Measurements from ENCODE around the gene GSTO1.

The GSTO1 gene

DNA sequence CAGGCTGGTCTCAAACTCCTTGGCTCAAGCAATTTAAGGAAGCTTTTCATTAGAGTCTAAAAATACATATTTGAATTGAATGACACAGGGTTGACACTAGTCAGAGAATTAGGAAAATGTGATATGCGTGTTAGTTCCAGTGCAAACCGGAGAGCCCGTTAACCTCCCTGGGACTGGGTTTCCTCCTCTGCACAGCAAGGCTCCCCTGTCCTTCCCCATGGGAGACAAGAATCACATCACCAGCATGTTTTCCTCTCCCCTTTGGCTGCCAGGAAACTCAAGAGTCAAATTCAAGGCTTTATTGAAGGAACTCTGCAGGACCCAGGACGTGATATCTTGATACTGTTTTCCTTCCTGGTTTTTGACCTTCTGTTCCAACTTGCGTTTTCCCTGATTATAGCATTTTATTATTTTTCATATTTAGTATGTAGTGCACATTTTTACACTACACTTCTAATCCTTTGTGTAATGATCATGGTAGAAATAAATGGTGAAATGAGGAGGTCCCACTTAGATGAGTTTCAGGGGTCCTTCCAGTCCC lies 39.2 kb downstream of the GSTO1 start:
- TF ChIP-seq EZH2 (optimal IDR thresholded peaks at IDR 0.05; ENCODE audit: low read depth, low read length) = no peak
- no peak for TF ChIP-seq EZH2phosphoT487 (IDR thresholded peaks at IDR 0.05; ENCODE audit: low read length)
- TF ChIP-seq, protein P1, sequence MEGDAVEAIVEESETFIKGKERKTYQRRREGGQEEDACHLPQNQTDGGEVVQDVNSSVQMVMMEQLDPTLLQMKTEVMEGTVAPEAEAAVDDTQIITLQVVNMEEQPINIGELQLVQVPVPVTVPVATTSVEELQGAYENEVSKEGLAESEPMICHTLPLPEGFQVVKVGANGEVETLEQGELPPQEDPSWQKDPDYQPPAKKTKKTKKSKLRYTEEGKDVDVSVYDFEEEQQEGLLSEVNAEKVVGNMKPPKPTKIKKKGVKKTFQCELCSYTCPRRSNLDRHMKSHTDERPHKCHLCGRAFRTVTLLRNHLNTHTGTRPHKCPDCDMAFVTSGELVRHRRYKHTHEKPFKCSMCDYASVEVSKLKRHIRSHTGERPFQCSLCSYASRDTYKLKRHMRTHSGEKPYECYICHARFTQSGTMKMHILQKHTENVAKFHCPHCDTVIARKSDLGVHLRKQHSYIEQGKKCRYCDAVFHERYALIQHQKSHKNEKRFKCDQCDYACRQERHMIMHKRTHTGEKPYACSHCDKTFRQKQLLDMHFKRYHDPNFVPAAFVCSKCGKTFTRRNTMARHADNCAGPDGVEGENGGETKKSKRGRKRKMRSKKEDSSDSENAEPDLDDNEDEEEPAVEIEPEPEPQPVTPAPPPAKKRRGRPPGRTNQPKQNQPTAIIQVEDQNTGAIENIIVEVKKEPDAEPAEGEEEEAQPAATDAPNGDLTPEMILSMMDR (IDR thresholded peaks at IDR 0.05; ENCODE audit: low read length) = no peak
- H3K79me2 ChIP-seq (ENCODE audit: low read length) = no peaks in the 10 kb centered on the region
- H3K27ac ChIP-seq (ENCODE audit: low read length) = no peak overlapping the region

DNA sequence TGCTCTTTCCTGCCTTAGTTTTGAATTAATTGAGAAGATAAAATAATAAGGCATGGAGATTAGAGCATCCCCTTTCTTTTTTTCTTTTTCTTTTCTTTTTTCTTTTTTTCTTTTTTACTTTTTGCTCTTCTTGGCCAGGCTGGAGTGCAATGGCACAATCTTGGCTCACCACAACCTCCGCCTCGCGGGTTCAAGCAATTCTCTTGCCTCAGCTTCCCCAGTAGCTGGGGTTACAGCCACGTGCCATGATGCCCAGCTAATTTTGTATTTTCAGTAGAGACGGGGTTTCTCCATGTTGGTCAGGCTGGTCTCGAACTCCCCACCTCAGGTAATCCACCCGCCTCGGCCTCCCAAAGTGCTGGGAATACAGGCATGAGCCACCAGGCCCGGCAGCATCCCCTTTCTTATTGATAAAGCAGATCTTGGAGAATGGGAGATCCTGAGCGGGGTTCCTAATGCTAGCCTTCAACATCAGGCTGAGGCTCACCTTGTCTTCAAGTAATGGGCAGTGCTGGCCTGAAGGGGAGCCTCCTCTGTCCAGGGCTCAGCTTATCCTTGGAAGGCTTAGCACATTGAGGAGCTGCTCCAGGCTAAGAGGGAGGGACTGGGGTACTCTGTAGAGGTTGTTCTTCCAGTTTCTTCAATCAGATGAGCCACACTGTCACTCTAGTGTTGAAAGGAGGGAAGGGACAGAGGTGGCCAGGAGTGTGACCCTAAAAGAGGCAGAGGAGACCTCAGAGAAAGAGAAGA lies 42.2 kb downstream of the GSTO1 start:
- no peak overlapping the region for H3K4me3 ChIP-seq (ENCODE audit: low read length)
- no peak overlapping the region for H3K9ac ChIP-seq (ENCODE audit: low read length)
- TF ChIP-seq EZH2phosphoT487 (IDR thresholded peaks at IDR 0.05; ENCODE audit: low read length) (no peak), EZH2 (optimal IDR thresholded peaks at IDR 0.05; ENCODE audit: low read depth, low read length) (no peak)
- TF ChIP-seq, protein P1 (IDR thresholded peaks at IDR 0.05; ENCODE audit: low read length) = no peak
- no peaks in the 10 kb centered on the region for H3K27me3 ChIP-seq (replicated peaks; ENCODE audit: insufficient read depth, low read length)
- no peaks in the 10 kb centered on the region for H3K9me3 ChIP-seq (replicated peaks; ENCODE audit: insufficient read depth, low read length)
- no peaks in the 10 kb centered on the region for H3K9me2 ChIP-seq (replicated peaks; ENCODE audit: insufficient read depth, low read length)
- no peak overlapping the region for H3K27ac ChIP-seq (ENCODE audit: low read length)
- no peak for DNase-seq
- no peak overlapping the region for H2AFZ ChIP-seq (ENCODE audit: low read length)
- H3K4me2 ChIP-seq (ENCODE audit: low read depth, low read length) = no peak overlapping the region
- no peaks in the 10 kb centered on the region for H3K36me3 ChIP-seq (replicated peaks; ENCODE audit: insufficient read depth, low read length)
- H3F3A ChIP-seq (ENCODE audit: insufficient read depth, low read length) = peaks cover 15% of the 10 kb centered on the region; the same call in 1 of the 2 replicates
- no peaks in the 10 kb centered on the region for H3K79me2 ChIP-seq (ENCODE audit: low read length)
- no peaks in the 10 kb centered on the region for H4K20me1 ChIP-seq (ENCODE audit: insufficient read depth, low read length)
- peaks cover 18% of the 10 kb centered on the region for H3K4me1 ChIP-seq (ENCODE audit: low read length)

More for the DNA sequence above, 39.2 kb downstream of the GSTO1 start:
- Histone ChIP-seq H4K20me1 (ENCODE audit: insufficient read depth, low read length) (no peaks in the 10 kb centered on the region), H3K36me3 (replicated peaks; ENCODE audit: insufficient read depth, low read length) (no peaks in the 10 kb centered on the region), H3K9ac (ENCODE audit: low read length) (no peak overlapping the region), H3K27me3 (replicated peaks; ENCODE audit: insufficient read depth, low read length) (no peaks in the 10 kb centered on the region), H2AFZ (ENCODE audit: low read length) (no peak overlapping the region), H3K9me2 (replicated peaks; ENCODE audit: insufficient read depth, low read length) (no peaks in the 10 kb centered on the region), H3K4me2 (ENCODE audit: low read depth, low read length) (no peak overlapping the region), H3F3A (ENCODE audit: insufficient read depth, low read length) (no peaks in the 10 kb centered on the region), H3K4me3 (ENCODE audit: low read length) (no peak overlapping the region), H3K9me3 (replicated peaks; ENCODE audit: insufficient read depth, low read length) (no peaks in the 10 kb centered on the region), H3K4me1 (ENCODE audit: low read length) (no peaks in the 10 kb centered on the region)
- no peak for DNase-seq

DNA sequence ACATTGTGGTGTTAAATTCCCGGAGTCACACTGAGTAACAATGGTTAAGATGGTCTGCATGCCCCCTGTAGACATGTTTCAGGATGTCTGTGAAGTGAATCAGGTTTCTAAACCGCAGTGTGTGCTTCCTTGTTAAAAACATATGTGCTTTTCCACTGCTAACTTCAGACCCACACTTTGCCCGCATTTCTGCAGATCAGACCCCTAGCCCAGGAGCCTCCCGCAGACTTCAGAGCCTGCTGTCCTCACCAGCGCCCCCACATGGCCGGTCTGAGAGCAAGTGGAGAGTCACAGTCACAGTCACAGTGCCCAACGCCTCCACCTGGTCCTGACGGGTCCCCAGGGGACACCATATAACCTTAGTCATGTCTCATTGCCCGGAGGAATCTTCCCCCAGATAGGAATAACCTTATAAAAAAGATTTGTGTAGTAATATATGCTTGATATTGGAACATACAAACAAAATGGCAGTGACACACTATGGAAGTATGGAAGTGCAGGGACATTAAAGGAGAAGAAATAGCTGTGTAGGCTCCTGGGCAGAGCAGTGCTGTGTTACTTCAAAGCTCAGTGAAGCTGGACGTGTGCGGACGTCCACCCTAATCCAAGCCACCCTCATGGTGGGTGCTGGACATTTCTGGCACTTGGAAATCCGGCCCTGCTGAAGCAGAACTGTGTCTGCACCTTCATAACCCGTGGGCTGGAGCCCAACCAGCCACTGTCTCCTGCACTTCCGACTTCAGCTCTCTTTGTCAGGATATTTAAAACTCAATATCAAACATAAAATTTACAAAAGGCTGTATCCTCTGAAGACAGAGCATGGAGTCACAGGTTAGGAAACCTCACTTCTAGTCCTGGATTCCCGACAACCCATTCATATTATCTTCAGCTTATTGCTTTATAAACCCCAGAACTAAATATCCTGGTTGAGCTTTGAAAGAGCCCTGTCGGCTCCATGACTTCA lies 43.3 kb downstream of the GSTO1 start:
- Histone ChIP-seq H4K20me1 (ENCODE audit: insufficient read depth, low read length) (no peaks in the 10 kb centered on the region), H3K4me1 (ENCODE audit: low read length) (peaks cover 18% of the 10 kb centered on the region), H3F3A (ENCODE audit: insufficient read depth, low read length) (peaks cover 15% of the 10 kb centered on the region; the same call in 1 of the 2 replicates), H3K9me3 (replicated peaks; ENCODE audit: insufficient read depth, low read length) (no peaks in the 10 kb centered on the region), H3K9me2 (replicated peaks; ENCODE audit: insufficient read depth, low read length) (no peaks in the 10 kb centered on the region), H2AFZ (ENCODE audit: low read length) (no peak overlapping the region), H3K4me3 (ENCODE audit: low read length) (no peak overlapping the region), H3K9ac (ENCODE audit: low read length) (no peak overlapping the region), H3K27ac (ENCODE audit: low read length) (no peak overlapping the region), H3K36me3 (replicated peaks; ENCODE audit: insufficient read depth, low read length) (no peaks in the 10 kb centered on the region), H3K4me2 (ENCODE audit: low read depth, low read length) (no peak overlapping the region), H3K27me3 (replicated peaks; ENCODE audit: insufficient read depth, low read length) (no peaks in the 10 kb centered on the region), H3K79me2 (ENCODE audit: low read length) (no peaks in the 10 kb centered on the region)
- no peak for DNase-seq
- TF ChIP-seq, protein P1 (IDR thresholded peaks at IDR 0.05; ENCODE audit: low read length) = peak; percentile 51
- TF ChIP-seq EZH2phosphoT487 (IDR thresholded peaks at IDR 0.05; ENCODE audit: low read length) (no peak), EZH2 (optimal IDR thresholded peaks at IDR 0.05; ENCODE audit: low read depth, low read length) (no peak)
